ENCODE measurements around the gene LRRC8B.

DNA sequence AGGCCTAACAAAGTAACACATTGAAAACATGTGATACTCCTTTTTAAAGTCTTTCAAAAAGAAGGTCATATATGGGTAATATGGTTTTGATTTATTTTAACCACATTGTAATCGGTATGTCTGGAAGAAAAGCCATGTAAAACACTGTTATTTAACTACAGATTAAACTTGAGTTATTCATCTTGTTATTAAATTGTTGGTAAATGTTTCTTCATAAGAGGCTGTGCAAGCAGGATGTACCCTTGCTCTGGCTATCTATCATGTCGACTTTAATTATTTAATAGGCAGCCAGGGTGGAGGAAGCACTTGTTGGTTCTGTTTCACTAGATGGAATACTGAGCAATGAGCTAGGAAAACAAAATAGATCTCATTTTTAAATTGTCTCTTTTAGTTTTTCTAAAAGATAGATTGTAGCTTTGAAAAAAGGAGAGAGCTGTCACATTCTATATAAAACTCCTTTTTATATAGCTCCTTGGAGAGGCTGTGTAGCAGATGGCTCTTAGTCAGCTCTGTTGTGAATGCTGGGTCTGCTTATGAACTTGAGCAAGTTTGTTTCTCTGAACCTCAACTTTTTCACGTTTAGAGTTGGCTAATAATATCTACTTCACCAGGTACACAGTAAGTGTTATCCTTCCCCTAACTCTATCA lies 39.5 kb downstream of the LRRC8B start:
- no peak for TF ChIP-seq EZH2 (IDR thresholded peaks at IDR 0.05; ENCODE audit: borderline replicate concordance)
- TF ChIP-seq, protein P1, sequence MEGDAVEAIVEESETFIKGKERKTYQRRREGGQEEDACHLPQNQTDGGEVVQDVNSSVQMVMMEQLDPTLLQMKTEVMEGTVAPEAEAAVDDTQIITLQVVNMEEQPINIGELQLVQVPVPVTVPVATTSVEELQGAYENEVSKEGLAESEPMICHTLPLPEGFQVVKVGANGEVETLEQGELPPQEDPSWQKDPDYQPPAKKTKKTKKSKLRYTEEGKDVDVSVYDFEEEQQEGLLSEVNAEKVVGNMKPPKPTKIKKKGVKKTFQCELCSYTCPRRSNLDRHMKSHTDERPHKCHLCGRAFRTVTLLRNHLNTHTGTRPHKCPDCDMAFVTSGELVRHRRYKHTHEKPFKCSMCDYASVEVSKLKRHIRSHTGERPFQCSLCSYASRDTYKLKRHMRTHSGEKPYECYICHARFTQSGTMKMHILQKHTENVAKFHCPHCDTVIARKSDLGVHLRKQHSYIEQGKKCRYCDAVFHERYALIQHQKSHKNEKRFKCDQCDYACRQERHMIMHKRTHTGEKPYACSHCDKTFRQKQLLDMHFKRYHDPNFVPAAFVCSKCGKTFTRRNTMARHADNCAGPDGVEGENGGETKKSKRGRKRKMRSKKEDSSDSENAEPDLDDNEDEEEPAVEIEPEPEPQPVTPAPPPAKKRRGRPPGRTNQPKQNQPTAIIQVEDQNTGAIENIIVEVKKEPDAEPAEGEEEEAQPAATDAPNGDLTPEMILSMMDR (IDR thresholded peaks at IDR 0.05; ENCODE audit: poor library complexity), result no peak
- no peak for TF ChIP-seq EZH2phosphoT487 (IDR thresholded peaks at IDR 0.05; ENCODE audit: low read depth, severe bottlenecking, unreplicated experiment)

Data from hepatocyte (in vitro differentiated cells).